Right lobe of liver (tissue), 4 donors: Measurements from ENCODE around the gene RAD18.

Experiments
- CTCF ChIP-seq, 4 donors: fragments of 200-600 bp in 3 of 4; fragments of 450-650 bp in 1 of 4; IDR thresholded peaks; one replicate each; pipeline versions ENCODE4 v1.5.1 to v1.8.0; 2016 to 2022; ENCODE audit warnings: antibody characterized with exemption in 4 of 4, mild to moderate bottlenecking in 2 of 4
- POLR2A ChIP-seq: fragments of 450-650 bp; IDR thresholded peaks from one replicate; pipeline ENCODE4 v1.6.1; 2017; ENCODE audit warnings: antibody characterized with exemption, mild to moderate bottlenecking
- donor health status: DM: no; HTN: no; CAD: no.
- donor health status: DM: no; HTN: no; CAD: no.
- donor health status: DM: no; HTN: yes; CAD: no.

- TF ChIP-seq CTCF (IDR thresholded peaks at IDR 0.05) (no peak), POLR2A (no peak)
Measured at GRCh38 chr3:8867646-8868045, 95.6 kb downstream of the RAD18 start.
